K562 (cell line): Measurements from ENCODE around the gene CTH. TPM values are rescaled to one million over a fixed set of nuclear protein-coding genes. Genes with fewer than 3 reads are reported as not detected.
A peak's percentile ranks its signal among the peaks of the same experiment; 100 is the strongest.

Source experiments
- ATAC-seq: fragments of 200-7000 bp; cut with Tn5 transposase; 3 replicates; pipeline ENCODE4 v1.9.1; 2020; ENCODE audit warnings: moderate library complexity
- BruUV-seq: library from RNA; stranded (reverse); fragments of 400-500 nt; replicated peaks from 2 replicates; lab custom pipeline; 2021; lab: Mats Ljungman, UMichigan
- CTCF ChIA-PET: fragments of 300-600 bp; formaldehyde crosslinking; extraction: SDS; loops from one replicate; lab custom pipeline; 2021; ENCODE audit warnings: low intra/inter-chr PET ratio; lab: Yijun Ruan, JAX
- POLR2A ChIA-PET: fragments of 300-600, 350-650 bp; sonication (Branson Sonifier 250); formaldehyde crosslinking; extraction: SDS; loops from one replicate; lab custom pipeline; 2021; ENCODE audit warnings: antibody characterized with exemption, inconsistent platforms; lab: Yijun Ruan, JAX
- DNase-seq, 4 experiments: peaks; one replicate each; pipeline versions ENCODE4 v3.0.0 to v3.0.0-alpha.2; 2011 to 2018; ENCODE audit warnings: low spot score in 3 of 4, mixed read lengths in 3 of 4; ENCODE audit errors: extremely low read depth in 1 of 4
- FAIRE-seq: peaks from 2 replicates; lab custom pipeline; 2011; peaks lifted over from hg19 to GRCh38; lab: Jason Lieb, UNC
- H2AFZ ChIP-seq: 2 replicates; pipeline ENCODE4 v1.6.0; 2011; ENCODE audit warnings: low read depth, low read length, control low read depth, inconsistent platforms
- H3K27ac ChIP-seq: fragments of 200-600 bp; 3 replicates; pipeline ENCODE4 v1.8.0; 2011; ENCODE audit warnings: low read depth, mild to moderate bottlenecking, control low read depth, inconsistent platforms, low read length, moderate library complexity, mixed read lengths; ENCODE audit errors: extremely low read depth
- H3K27me3 ChIP-seq, 2 experiments: fragments of 300-600 bp in 1 of 2; 2 replicates in 1 of 2; 3 replicates in 1 of 2; pipeline versions ENCODE4 v1.6.0 to v1.8.0; 2011; ENCODE audit warnings: inconsistent platforms in 2 of 2, low read length in 2 of 2, mild to moderate bottlenecking in 1 of 2, mixed read lengths in 1 of 2, moderate library complexity in 1 of 2; ENCODE audit not compliant: control insufficient read depth in 2 of 2, insufficient read depth in 2 of 2
- H3K36me3 ChIP-seq: fragments of 300-600 bp; 3 replicates; pipeline ENCODE4 v1.8.0; 2011; ENCODE audit warnings: mild to moderate bottlenecking, low read length, inconsistent platforms; ENCODE audit not compliant: control insufficient read depth, insufficient read depth
- H3K4me1 ChIP-seq, 2 experiments: fragments of 200-600 bp in 1 of 2; replicated peaks in 1 of 2; 2 replicates in 1 of 2; 3 replicates in 1 of 2; pipeline versions ENCODE4 v1.5.1 to v1.8.0; 2011; ENCODE audit warnings: inconsistent platforms in 2 of 2, low read length in 2 of 2, mild to moderate bottlenecking in 1 of 2, mixed read lengths in 1 of 2, moderate library complexity in 1 of 2; ENCODE audit not compliant: control insufficient read depth in 2 of 2, insufficient read depth in 2 of 2
- H3K4me2 ChIP-seq: 2 replicates; pipeline ENCODE4 v1.6.1; 2011; ENCODE audit warnings: low read length, control low read depth, inconsistent platforms, mixed read lengths; ENCODE audit not compliant: insufficient read depth
- H3K4me3 ChIP-seq: fragments of 200-600 bp; sonication (generic), shearing (Covaris generic); 2 replicates; pipeline ENCODE4 v1.5.1; 2016; ENCODE audit warnings: control low read depth, inconsistent platforms
- H3K79me2 ChIP-seq: fragments of 200-600 bp; 3 replicates; pipeline ENCODE4 v1.8.0; 2011; ENCODE audit warnings: low read length, inconsistent platforms; ENCODE audit not compliant: control insufficient read depth, insufficient read depth
- H3K9ac ChIP-seq, 2 experiments: 2 replicates each; pipeline versions ENCODE4 v1.6.0 to v1.6.1; 2011; ENCODE audit warnings: low read depth in 2 of 2, low read length in 2 of 2, control low read depth in 1 of 2, inconsistent platforms in 1 of 2, mild to moderate bottlenecking in 1 of 2, mixed read lengths in 1 of 2; ENCODE audit not compliant: insufficient read depth in 1 of 2
- H3K9me1 ChIP-seq: one replicate; pipeline ENCODE4 v1.6.0; 2011; ENCODE audit warnings: inconsistent platforms, mild to moderate bottlenecking, low read length, moderate library complexity; ENCODE audit not compliant: control insufficient read depth, insufficient read depth
- H3K9me3 ChIP-seq: replicated peaks from 2 replicates; pipeline ENCODE4 v1.5.1; 2011; ENCODE audit warnings: low read depth, low read length, inconsistent platforms; ENCODE audit not compliant: control insufficient read depth, insufficient read depth
- H4K20me1 ChIP-seq: replicated peaks from 2 replicates; pipeline ENCODE4 v1.6.1; 2011; ENCODE audit warnings: low read length, inconsistent platforms, mixed read lengths; ENCODE audit not compliant: control insufficient read depth, insufficient read depth
- ARHGAP35 ChIP-seq: fragments of 450-650 bp; IDR thresholded peaks from 2 replicates; pipeline ENCODE4 v1.6.1; 2018; ENCODE audit not compliant: partially characterized antibody
- EWSR1 ChIP-seq: fragments of 450-650 bp; IDR thresholded peaks from 2 replicates; pipeline ENCODE4 v1.6.1; 2018; ENCODE audit warnings: borderline replicate concordance, mild to moderate bottlenecking, low read depth, moderate library complexity; ENCODE audit not compliant: partially characterized antibody
- ZNF644 ChIP-seq: fragments of 200-800 bp; sonication (Bioruptor generic); IDR thresholded peaks from 2 replicates; pipeline ENCODE4 v1.6.1; 2016; ENCODE audit warnings: low read depth, missing genetic modification characterization, missing compliant biosample characterization
- ZNF699 ChIP-seq: fragments of 250-450 bp; sonication (Bioruptor Pico); IDR thresholded peaks from 2 replicates; pipeline ENCODE4 v1.8.0; 2021; ENCODE audit warnings: mild to moderate bottlenecking, moderate library complexity; ENCODE audit not compliant: insufficient replicate concordance
- WGBS: fragments of 100-300 bp; shearing (Covaris generic); methylation state at CpG from one replicate; pipeline ENCODE4 v1.1.6; 2016; ENCODE audit warnings: low coverage, mixed read lengths; ENCODE audit not compliant: insufficient coverage; ENCODE audit errors: missing lambda C conversion rate; 5-methylcytosine and 5-hydroxymethylcytosine counted together
- in situ Hi-C: fragments of 300-500 bp; cut with MboI; formaldehyde crosslinking; loops from 4 replicates; pipeline ENCODE4 v1.15.0; 2018; ENCODE audit warnings: inconsistent platforms, mixed read lengths
- intact Hi-C: fragments of 100-400 bp; cut with micrococcal nuclease; formaldehyde crosslinking; loops from 2 replicates; pipeline ENCODE4 v1.14.2; 2022
- polyA plus RNA-seq, 8 experiments: library from polyadenylated mRNA; depleted of rRNA in 4 of 8; stranded (reverse) in 5 of 8; unstranded in 3 of 8; fragments of >200 nt; fragmentation: Nextera tagmentation in 2 of 8; fragmentation: Illumina TruSeq in 1 of 8; extraction: Ambion mirVana in 2 of 8; extraction: Trizol in 1 of 8; gene quantifications; 2 replicates each; pipeline versions ENCODE4 v1.2.1 to v1.2.3, GENCODE V29; 2011 to 2014; ENCODE audit warnings: inconsistent platforms in 1 of 8, missing spikeins in 1 of 8
- total RNA-seq, 7 experiments: library from RNA; depleted of rRNA in 6 of 7; stranded (reverse); fragments of >200 nt in 6 of 7; fragmentation: Illumina TruSeq in 2 of 7; extraction: Trizol in 2 of 7; gene quantifications; 2 replicates each; pipeline versions ENCODE4 v1.2.1 to v1.2.3, GENCODE V29; 2011 to 2021; ENCODE audit warnings: low replicate concordance in 1 of 7
- TF ChIP-seq, protein P1 (sequence below), 2 experiments: fragments of 450-650 bp in 1 of 2; sonication (generic) in 1 of 2; formaldehyde crosslinking in 1 of 2; IDR thresholded peaks in 1 of 2; conservative IDR thresholded peaks in 1 of 2; 2 replicates each; pipeline versions ENCODE4 v1.6.1 to v1.8.1; 2016 to 2023; ENCODE audit warnings: mild to moderate bottlenecking in 2 of 2, moderate library complexity in 2 of 2, inconsistent platforms in 1 of 2, missing genetic modification reagents in 1 of 2

The CTH gene
- total and polyA plus RNA-seq, 9 of the 15 experiments (the other 6 are each of a cell fraction or from before 2014, with no cell fraction given): 8.0 to 54.4 (median 30.9) TPM

DNA sequence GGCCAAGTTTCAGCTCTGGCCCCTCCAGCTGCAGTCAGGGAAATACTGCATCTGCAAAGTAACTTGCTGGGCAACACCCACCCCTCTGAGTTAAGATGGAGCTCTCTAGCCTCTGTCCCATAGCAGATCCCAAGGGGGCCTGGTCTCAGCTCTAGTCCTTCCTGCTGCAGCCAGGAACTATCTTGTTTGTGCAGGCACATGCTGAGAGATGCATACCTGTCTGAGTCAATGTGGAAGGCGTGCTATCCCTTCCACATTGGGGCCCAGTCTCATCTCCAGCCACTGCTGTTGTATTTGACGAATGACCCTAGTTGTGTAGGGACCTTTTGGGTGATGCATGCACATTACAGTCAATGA lies 76.4 kb downstream of the CTH start:
- Histone ChIP-seq H4K20me1 (no peaks in the 10 kb centered on the region), H3K4me2 (no peak overlapping the region), H3K9me3 (no peaks in the 10 kb centered on the region), H2AFZ (no peak overlapping the region), H3K9me1 (no peaks in the 10 kb centered on the region), H3K27ac (no peak overlapping the region), H3K36me3 (no peaks in the 10 kb centered on the region), H3K27me3 (no peaks in the 10 kb centered on the region), H3K9ac (no peak overlapping the region), H3K4me3 (no peak overlapping the region), H3K79me2 (no peaks in the 10 kb centered on the region), H3K4me1 (no peaks in the 10 kb centered on the region)
- 55% methylated on average over 2 of the region's 2 CpGs for WGBS
- TF ChIP-seq EWSR1: no peak
- no peak for TF ChIP-seq ARHGAP35
- TF ChIP-seq ZNF699: no peak
- TF ChIP-seq ZNF644 (tag): no peak
- TF ChIP-seq, protein P1, sequence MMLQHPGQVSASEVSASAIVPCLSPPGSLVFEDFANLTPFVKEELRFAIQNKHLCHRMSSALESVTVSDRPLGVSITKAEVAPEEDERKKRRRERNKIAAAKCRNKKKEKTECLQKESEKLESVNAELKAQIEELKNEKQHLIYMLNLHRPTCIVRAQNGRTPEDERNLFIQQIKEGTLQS (IDR thresholded peaks at IDR 0.05): no peak
- TF ChIP-seq, protein P1 (CRISPR knock-in tag; conservative IDR thresholded peaks at IDR 0.05): no peak
- peak; percentile 38; the same call in 2 of the 3 replicates for ATAC-seq
- POLR2A ChIA-PET: interaction anchor here (0.5 to 0.7 kb wide), 2 partner anchors 11 to 723 kb away, joined by 3 to 4 read pairs; no protein-coding TSS in a partner anchor
- in situ Hi-C loops: loop anchor here (10.0 kb wide), 2 partner anchors 353 to 453 kb away; no protein-coding TSS in a partner anchor
- no peak for FAIRE-seq
- CTCF ChIA-PET: no interaction called here
- DNase-seq: no peak
- BruUV-seq: no TSS peak
- intact Hi-C loops: loop anchor here (5.0 to 10.0 kb wide), 2 partner anchors 163 to 235 kb away; no protein-coding TSS in a partner anchor
